Ectodermal cell (in vitro differentiated cells): ENCODE results near the gene TRAPPC3L.

Experiments
- H3K27ac ChIP-seq: 2 replicates; pipeline ENCODE4 v1.7.0; 2013; ENCODE audit warnings: mild to moderate bottlenecking, low read depth, low read length; ENCODE audit not compliant: insufficient read depth, poor library complexity, severe bottlenecking
- H3K27me3 ChIP-seq: 2 replicates; pipeline ENCODE4 v1.7.0; 2013; ENCODE audit warnings: mild to moderate bottlenecking, low read length; ENCODE audit not compliant: insufficient read depth, control insufficient read depth, poor library complexity, severe bottlenecking
- H3K36me3 ChIP-seq: one replicate; pipeline ENCODE4 v1.7.0; 2013; ENCODE audit warnings: low read length; ENCODE audit not compliant: control insufficient read depth, insufficient read depth
- H3K4me1 ChIP-seq: one replicate; pipeline ENCODE4 v1.7.0; 2013; ENCODE audit warnings: low read length; ENCODE audit not compliant: control insufficient read depth, insufficient read depth
- H3K4me3 ChIP-seq: 2 replicates; pipeline ENCODE4 v1.7.0; 2013; ENCODE audit warnings: low read depth, low read length, control low read depth; ENCODE audit not compliant: insufficient read depth
- H3K9me3 ChIP-seq: 2 replicates; pipeline ENCODE4 v1.7.0; 2013; ENCODE audit warnings: mild to moderate bottlenecking, low read length, moderate library complexity; ENCODE audit not compliant: control insufficient read depth
- WGBS, 2 experiments: methylation state at CpG; one replicate each; pipeline ENCODE4 v1.1.7; 2013; ENCODE audit warnings: missing lambda C conversion rate in 2 of 2; 5-methylcytosine and 5-hydroxymethylcytosine counted together

The TRAPPC3L gene

DNA sequence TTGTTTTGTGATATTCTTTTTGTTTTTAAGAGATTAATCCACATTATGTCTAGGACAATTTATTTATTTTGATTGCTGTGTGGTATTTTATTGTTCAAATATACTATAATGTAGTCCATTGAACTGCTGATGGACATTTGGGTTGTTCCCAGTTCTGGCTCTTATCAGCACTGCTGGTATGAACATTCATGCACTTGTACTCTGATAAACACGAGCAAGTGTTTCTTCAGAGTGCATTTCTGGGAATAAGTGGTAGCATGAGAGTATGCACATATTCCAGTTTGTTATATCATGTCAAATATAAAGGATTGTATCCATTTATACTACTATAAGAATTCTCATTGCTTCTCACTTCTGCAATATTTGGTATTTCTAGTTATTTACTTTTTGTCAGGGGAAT lies 77.2 kb downstream of the TRAPPC3L start:
- Histone ChIP-seq H3K4me1 (no peaks in the 10 kb centered on the region), H3K27me3 (peaks cover 14% of the 10 kb centered on the region), H3K27ac (no peak overlapping the region), H3K4me3 (no peak overlapping the region), H3K9me3 (no peaks in the 10 kb centered on the region), H3K36me3 (no peaks in the 10 kb centered on the region)
- WGBS, 2 experiments, result 79% methylated on average over 1 of the region's 1 CpG; no CpG with 5 or more reads in 1 of the 2 experiments

DNA sequence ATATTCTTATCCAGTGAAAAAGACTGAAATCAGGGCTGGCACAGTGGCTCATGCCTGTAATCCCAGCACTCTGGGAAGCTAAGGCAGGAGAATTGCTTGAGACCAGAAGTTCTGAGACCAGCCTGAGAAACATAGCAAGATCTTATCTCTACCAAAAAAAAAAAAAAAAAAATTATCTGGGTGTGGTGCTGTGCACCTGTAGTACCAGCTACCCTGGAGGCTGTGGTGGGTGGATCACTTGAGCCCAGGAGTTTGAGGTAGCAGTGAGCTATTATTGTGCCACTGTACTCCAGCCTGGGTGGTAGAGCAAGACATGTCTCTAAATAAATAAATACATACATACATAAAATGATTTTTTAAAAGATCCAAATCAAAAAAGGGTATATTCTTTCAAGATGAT lies 78.0 kb downstream of the TRAPPC3L start:
- no peak overlapping the region for H3K4me3 ChIP-seq
- no peaks in the 10 kb centered on the region for H3K36me3 ChIP-seq
- no peak overlapping the region for H3K27ac ChIP-seq
- H3K4me1 ChIP-seq, result no peaks in the 10 kb centered on the region
- peaks cover 22% of the 10 kb centered on the region for H3K27me3 ChIP-seq
- no peaks in the 10 kb centered on the region for H3K9me3 ChIP-seq

DNA sequence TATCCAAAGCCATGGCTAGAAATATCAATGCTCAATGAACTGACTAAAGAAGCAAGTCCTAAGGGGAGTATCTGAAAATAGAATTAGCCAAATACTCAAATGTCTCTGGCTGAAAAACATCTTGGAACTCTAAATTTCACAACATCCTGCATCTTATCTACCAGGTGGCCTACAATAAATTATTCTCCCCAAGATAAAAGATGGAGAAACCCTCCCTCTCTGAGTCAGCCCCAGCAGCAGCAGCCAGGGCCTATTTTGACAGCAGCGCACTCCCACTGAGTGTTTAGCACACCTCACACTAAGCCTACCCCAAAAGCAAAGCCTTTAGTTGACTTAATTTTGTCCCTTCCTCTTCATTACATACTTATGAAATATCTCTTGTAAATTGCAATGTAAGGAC lies 78.4 kb downstream of the TRAPPC3L start:
- 86 to 97% methylated on average over 1 of the region's 1 CpG for WGBS, 2 experiments
- no peaks in the 10 kb centered on the region for H3K36me3 ChIP-seq

DNA sequence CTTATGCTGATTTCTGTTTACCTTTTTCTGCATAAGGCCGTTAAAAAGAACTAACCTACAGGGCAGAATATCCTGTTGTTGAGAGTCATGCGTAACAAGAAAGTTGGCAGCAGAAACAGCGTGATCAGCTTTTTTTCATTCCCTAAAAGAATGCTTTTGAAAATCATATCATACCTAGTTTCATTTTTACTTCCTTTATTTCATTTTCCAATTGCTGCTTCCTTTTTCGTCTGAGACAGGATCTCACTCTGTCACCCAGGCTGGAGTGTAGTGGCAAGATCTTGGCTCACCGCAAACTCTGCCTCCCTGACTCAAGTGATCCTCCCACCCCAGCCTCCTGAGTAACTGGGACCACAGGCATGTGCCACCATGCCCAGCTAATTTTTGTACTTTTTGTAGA lies 80.2 kb downstream of the TRAPPC3L start:
- Histone ChIP-seq H3K36me3 (no peaks in the 10 kb centered on the region), H3K27me3 (peaks cover 45% of the 10 kb centered on the region), H3K27ac (no peak overlapping the region), H3K4me3 (no peak overlapping the region), H3K4me1 (no peaks in the 10 kb centered on the region), H3K9me3 (no peaks in the 10 kb centered on the region)
- 90 to 93% methylated on average over 5 of the region's 5 CpGs for WGBS, 2 experiments

More for the DNA sequence above, 78.4 kb downstream of the TRAPPC3L start:
- Histone ChIP-seq H3K4me3 (no peak overlapping the region), H3K27me3 (peaks cover 26% of the 10 kb centered on the region), H3K27ac (no peak overlapping the region), H3K9me3 (no peaks in the 10 kb centered on the region), H3K4me1 (no peaks in the 10 kb centered on the region)

DNA sequence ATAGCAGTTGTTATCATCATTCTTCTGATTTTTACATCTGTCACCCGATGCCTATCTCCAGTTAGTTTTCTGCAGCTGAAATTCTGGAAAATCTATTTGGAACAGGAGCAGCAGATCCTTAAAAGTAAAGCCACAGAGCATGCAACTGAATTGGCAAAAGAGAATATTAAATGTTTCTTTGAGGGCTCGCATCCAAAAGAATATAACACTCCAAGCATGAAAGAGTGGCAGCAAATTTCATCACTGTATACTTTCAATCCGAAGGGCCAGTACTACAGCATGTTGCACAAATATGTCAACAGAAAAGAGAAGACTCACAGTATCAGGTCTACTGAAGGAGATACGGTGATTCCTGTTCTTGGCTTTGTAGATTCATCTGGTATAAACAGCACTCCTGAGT lies 82.2 kb downstream of the TRAPPC3L start:
- H3K27me3 ChIP-seq, result peaks cover 51% of the 10 kb centered on the region
- H3K27ac ChIP-seq, result no peak overlapping the region
- H3K36me3 ChIP-seq, result no peaks in the 10 kb centered on the region
- H3K9me3 ChIP-seq, result no peaks in the 10 kb centered on the region
- no peak overlapping the region for H3K4me3 ChIP-seq
- 93 to 95% methylated on average over 4 of the region's 4 CpGs for WGBS, 2 experiments
- H3K4me1 ChIP-seq, result no peaks in the 10 kb centered on the region

DNA sequence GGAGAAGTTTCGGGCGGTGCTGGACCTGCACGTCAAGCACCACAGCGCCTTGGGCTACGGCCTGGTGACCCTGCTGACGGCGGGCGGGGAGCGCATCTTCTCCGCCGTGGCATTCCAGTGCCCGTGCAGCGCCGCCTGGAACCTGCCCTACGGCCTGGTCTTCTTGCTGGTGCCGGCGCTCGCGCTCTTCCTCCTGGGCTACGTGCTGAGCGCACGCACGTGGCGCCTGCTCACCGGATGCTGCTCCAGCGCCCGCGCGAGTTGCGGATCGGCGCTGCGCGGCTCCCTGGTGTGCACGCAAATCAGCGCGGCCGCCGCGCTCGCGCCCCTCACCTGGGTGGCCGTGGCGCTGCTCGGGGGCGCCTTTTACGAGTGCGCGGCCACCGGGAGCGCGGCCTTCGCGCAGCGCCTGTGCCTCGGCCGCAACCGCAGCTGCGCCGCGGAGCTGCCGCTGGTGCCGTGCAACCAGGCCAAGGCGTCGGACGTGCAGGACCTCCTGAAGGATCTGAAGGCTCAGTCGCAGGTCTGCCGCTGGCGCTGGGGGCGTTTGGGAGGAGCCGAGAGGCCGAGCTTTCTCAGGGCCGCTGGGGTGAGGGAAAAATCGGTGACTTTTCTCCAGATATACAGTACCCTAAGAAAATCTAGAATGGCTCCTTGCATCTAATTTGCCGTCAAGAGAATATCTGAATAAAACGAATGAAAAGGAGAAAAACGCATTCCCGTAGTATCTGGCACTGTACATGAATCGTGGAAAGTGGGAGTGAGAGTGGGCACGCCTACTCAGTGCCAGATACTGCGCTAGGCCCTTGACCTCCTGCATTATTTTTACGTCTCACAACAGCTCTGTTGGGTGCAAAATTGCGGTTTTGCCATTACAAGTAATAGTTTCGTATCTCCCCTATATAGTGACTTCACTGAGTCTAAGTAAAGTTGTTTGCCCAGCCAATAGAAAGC lies 83.3 kb downstream of the TRAPPC3L start:
- H3K36me3 ChIP-seq, result no peaks in the 10 kb centered on the region
- peak overlapping the region; percentile 34 for H3K4me3 ChIP-seq
- H3K4me1 ChIP-seq, result no peaks in the 10 kb centered on the region
- H3K27me3 ChIP-seq, result peaks cover 51% of the 10 kb centered on the region
- H3K9me3 ChIP-seq, result no peaks in the 10 kb centered on the region
- H3K27ac ChIP-seq, result no peak overlapping the region
- WGBS, 2 experiments, result 11% methylated on average over 83 to 84 of the region's 84 CpGs

DNA sequence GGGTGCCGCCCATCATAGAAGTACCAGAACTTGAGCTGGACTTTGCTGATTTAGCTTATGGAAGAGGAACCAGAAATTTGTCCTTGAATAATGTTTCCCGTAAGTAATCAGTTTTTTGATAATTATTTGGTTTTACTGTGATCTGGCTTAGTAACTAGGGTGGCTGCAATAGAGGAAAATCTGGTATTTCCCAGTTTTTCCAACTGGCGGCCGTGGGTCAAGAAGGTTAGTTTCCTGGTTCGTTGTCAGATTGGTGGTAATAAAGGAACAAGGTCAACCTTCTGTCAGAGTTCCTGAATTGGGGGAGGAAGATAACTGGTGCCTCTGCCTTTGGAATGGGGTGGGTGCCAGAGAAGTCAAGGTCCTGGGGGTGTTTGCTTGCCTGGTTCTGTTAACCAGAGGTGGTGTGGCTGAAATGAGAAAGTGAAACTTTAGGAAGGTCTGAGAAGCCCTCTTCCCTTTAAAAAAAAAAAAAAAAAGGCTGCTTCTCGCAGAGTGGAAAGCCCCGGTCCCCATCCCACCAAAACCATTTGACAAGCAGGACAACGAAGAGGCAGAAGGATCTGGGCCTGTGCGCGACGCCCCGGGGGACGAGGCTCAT lies 84.1 kb downstream of the TRAPPC3L start, which contains the start of gene CALHM6:
Gene CALHM6, plus strand, starts transcription at position 45 of the 601 bp plus-strand sequence. Its CDS starts 555 bp downstream, at position 600.
- 49 to 50% methylated on average over 13 of the region's 13 CpGs for WGBS, 2 experiments
- no peaks in the 10 kb centered on the region for H3K36me3 ChIP-seq
- H3K4me3 ChIP-seq, result peak within 1 kb of the TSS; percentile 34
- H3K27ac ChIP-seq, result no peak within 1 kb of the TSS
- H3K9me3 ChIP-seq, result no peaks in the 10 kb centered on the region
- peaks cover 51% of the 10 kb centered on the region for H3K27me3 ChIP-seq
- H3K4me1 ChIP-seq, result no peaks in the 10 kb centered on the region

DNA sequence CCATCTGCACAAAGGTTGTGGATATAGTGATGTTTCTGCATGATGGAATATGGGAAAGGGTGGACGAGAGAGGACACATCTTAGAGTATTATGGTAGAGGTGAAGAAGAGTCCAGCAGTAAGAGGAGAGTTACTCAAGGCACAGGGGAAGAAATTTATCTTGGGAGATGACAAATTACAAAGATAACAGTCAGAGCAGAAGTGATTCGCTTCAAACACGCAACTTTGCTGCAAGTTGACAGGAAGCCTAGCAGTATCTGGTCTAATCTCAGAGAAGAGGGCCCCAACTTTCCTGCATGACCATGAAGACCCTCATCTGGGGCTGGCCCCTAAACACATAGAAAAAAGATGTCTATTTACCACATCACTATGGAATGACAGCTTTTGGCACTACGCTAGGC lies 85.6 kb downstream of the TRAPPC3L start:
- H3K4me3 ChIP-seq, result no peak overlapping the region
- no peaks in the 10 kb centered on the region for H3K4me1 ChIP-seq
- H3K27ac ChIP-seq, result no peak overlapping the region
- H3K9me3 ChIP-seq, result no peaks in the 10 kb centered on the region
- H3K36me3 ChIP-seq, result no peaks in the 10 kb centered on the region
- WGBS, 2 experiments, result 96 to 97% methylated on average over 3 to 4 of the region's 4 CpGs
- peaks cover 51% of the 10 kb centered on the region for H3K27me3 ChIP-seq

DNA sequence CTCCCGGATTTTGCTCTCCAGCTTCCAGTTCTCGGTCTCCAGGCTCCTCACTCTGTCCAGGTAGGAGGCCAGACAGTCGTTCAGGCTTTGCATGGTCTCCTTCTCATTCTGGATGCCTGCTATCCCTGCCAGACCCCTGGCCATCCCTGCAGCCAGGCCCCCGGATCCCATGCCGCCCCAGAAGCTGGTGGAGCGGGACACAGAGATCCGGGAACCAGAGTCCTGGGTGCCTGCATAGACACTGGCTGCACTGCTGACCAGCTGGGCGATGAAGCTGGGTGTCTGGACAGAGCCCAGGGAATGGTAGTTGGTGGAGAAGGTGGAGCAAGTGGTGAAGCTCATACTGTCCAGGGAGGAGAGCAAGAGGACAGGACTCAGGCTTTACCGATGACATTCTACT lies 87.2 kb downstream of the TRAPPC3L start:
- no peak overlapping the region for H3K27ac ChIP-seq
- peaks cover 36% of the 10 kb centered on the region for H3K27me3 ChIP-seq
- WGBS, 2 experiments, result 95 to 96% methylated on average over 8 to 9 of the region's 9 CpGs
- no peaks in the 10 kb centered on the region for H3K4me1 ChIP-seq
- H3K9me3 ChIP-seq, result no peaks in the 10 kb centered on the region
- no peak overlapping the region for H3K4me3 ChIP-seq
- no peaks in the 10 kb centered on the region for H3K36me3 ChIP-seq

DNA sequence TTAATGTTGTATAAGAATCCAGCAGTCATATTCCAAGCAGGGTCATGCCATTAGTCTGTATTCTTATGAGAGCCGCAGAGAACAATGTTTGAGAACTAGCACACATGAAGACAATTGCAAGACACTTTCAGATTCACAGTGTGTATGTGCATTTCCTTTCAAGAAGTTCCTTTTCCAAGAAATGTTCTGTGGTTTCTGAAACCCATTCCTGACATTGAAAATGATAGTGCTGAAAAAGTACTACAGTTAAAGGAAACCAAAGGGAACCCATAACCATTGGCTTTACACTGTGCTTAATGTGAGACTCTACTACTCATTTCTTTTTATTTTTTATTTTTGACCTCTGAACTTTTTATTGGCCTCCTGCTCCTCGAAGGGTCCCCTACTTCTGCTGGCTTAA lies 88.6 kb downstream of the TRAPPC3L start:
- no peaks in the 10 kb centered on the region for H3K4me1 ChIP-seq
- H3K9me3 ChIP-seq, result no peaks in the 10 kb centered on the region
- no peaks in the 10 kb centered on the region for H3K36me3 ChIP-seq
- no peak overlapping the region for H3K4me3 ChIP-seq
- H3K27ac ChIP-seq, result no peak overlapping the region
- H3K27me3 ChIP-seq, result peaks cover 23% of the 10 kb centered on the region
- WGBS, 2 experiments, result 89 to 91% methylated on average over 2 of the region's 2 CpGs
